ENCODE measurements around the gene CFAP92.

Gene CFAP92

GRCh38 chr3:129025691-129026435 is 32.0 kb upstream of the CFAP92 start:
- no peak for DNase-seq

- DNase-seq = no peak
Measured at GRCh38 chr3:129025108-129025507, 31.2 kb upstream of the CFAP92 start.

GRCh38 chr3:129023909-129024308 is 30.0 kb upstream of the CFAP92 start:
- DNase-seq = no peak

GRCh38 chr3:129023008-129023358 is 29.1 kb upstream of the CFAP92 start:
- DNase-seq = no peak

- no peak for DNase-seq
Measured at GRCh38 chr3:129022114-129023007, 28.5 kb upstream of the CFAP92 start.

GRCh38 chr3:129021140-129021551 is 27.3 kb upstream of the CFAP92 start:
- no peak for DNase-seq

GRCh38 chr3:129020691-129021090 is 26.8 kb upstream of the CFAP92 start:
- DNase-seq = no peak

- no peak for DNase-seq
Measured at GRCh38 chr3:129019266-129019665, 25.4 kb upstream of the CFAP92 start.

GRCh38 chr3:129018751-129019150 is 24.9 kb upstream of the CFAP92 start:
- no peak for DNase-seq

- DNase-seq = no peak
Measured at GRCh38 chr3:129018271-129018670, 24.4 kb upstream of the CFAP92 start.

- no peak for DNase-seq
Measured at GRCh38 chr3:129017484-129017899, 23.6 kb upstream of the CFAP92 start.

GRCh38 chr3:129016720-129017483 is 23.0 kb upstream of the CFAP92 start:
- no peak for DNase-seq

- DNase-seq = peak; percentile 52
Measured at GRCh38 chr3:129016356-129016719, 22.5 kb upstream of the CFAP92 start.

- no peak for DNase-seq
Measured at GRCh38 chr3:129015388-129016105, 21.7 kb upstream of the CFAP92 start.

- DNase-seq = no peak
Measured at GRCh38 chr3:129014793-129015345, 21.0 kb upstream of the CFAP92 start.

GRCh38 chr3:129014148-129014547 is 20.3 kb upstream of the CFAP92 start:
- DNase-seq = no peak

- DNase-seq = no peak
Measured at GRCh38 chr3:129013491-129013891, 19.6 kb upstream of the CFAP92 start.

- no peak for DNase-seq
Measured at GRCh38 chr3:129010310-129010956, 16.6 kb upstream of the CFAP92 start.

- DNase-seq = no peak
Measured at GRCh38 chr3:129009266-129009665, 15.4 kb upstream of the CFAP92 start.

GRCh38 chr3:129007792-129008191 is 13.9 kb upstream of the CFAP92 start:
- no peak for DNase-seq

- DNase-seq = no peak
Measured at GRCh38 chr3:129006864-129007263, 13.0 kb upstream of the CFAP92 start.

All from DMS79 treated with DMSO at 0.1 percent for 48 hours (cell line).